H1 (cell line): ENCODE results near the gene SARS2. TPM values are rescaled to one million over a fixed set of nuclear protein-coding genes. Genes with fewer than 3 reads are reported as not detected.

Source experiments
- KDM5A ChIP-seq: fragments of 200-600 bp; IDR thresholded peaks from 2 replicates; pipeline ENCODE4 v1.7.1; 2012; ENCODE audit warnings: mild to moderate bottlenecking, low read length, inconsistent platforms, mixed read lengths
- polyA plus RNA-seq, 7 experiments: library from polyadenylated mRNA; depleted of rRNA in 3 of 7; stranded (reverse) in 5 of 7; unstranded in 2 of 7; fragments of >200 nt in 5 of 7; fragments of 200-250 nt in 2 of 7; gene quantifications; 1 replicate in 5 of 7; 2 replicates in 1 of 7; 4 replicates in 1 of 7; pipeline versions ENCODE4 v1.2.1 to v1.2.3, GENCODE V29; 2011 to 2013; ENCODE audit warnings: missing spikeins in 2 of 7, mixed read lengths in 2 of 7
- total RNA-seq: library from RNA; stranded (reverse); fragmentation: NEBNext Ultra II Directional; extraction: Animal tissue kit (Norgen Biotek cat#: 25700); gene quantifications from 2 replicates; pipeline ENCODE4 v1.2.1, GENCODE V29; 2021
- TF ChIP-seq, protein P1 (sequence below): IDR thresholded peaks from 2 replicates; pipeline ENCODE4 v1.6.1; 2011; ENCODE audit warnings: low read length, improper control_type of control experiment

SARS2 gene
- total and polyA plus RNA-seq, 2 of the 8 experiments (the other 6 are each of a cell fraction or from before 2014, with no cell fraction given), result 68.0 to 102 TPM

DNA sequence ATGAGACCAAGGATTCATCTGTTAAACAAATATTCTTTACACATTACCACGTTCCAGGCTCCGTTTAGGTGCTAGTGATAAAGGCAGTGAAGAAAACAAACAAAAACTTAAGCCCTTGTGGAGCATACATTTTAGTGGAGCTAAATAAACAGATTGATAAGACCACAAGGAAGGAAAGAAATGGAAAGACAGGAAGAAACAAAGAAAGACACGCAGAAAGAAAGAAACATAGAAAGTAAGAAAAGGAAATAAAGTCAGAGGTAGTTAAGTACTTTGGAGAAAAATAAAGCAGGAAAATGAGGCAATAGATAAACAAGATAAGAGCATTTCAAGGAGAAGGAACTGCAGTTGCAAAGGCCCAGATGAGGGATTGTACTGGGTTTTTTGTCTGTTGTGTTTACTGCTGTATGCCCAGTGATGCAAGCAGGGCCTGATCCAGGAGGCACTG is 29.8 kb downstream of the SARS2 start (continued):
- TF ChIP-seq, protein P1, sequence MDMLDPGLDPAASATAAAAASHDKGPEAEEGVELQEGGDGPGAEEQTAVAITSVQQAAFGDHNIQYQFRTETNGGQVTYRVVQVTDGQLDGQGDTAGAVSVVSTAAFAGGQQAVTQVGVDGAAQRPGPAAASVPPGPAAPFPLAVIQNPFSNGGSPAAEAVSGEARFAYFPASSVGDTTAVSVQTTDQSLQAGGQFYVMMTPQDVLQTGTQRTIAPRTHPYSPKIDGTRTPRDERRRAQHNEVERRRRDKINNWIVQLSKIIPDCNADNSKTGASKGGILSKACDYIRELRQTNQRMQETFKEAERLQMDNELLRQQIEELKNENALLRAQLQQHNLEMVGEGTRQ, result no peak
- no peak for TF ChIP-seq KDM5A
